Measurements from ENCODE around the gene CDK19.

CDK19 gene

DNA sequence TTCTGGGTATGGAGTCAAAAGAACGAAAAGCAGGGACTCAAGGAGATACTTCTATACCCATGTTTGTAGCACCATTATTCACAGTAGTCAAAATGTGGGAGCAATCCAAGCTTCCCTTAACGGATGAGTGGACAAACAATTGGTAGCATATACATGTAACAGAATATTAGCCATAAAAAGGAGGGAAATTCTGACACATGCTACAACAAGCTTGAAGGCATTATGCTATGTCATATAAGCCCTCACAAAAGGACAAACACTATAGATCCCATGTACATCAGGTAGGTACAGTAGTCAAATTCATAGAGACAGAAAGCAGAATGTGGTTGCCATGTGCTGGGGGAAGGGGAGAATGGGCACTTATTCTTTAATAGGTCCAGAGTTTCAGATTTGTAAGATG lies 37.6 kb downstream of the CDK19 start:
- H3K27ac ChIP-seq: no peak overlapping the region
- TF ChIP-seq, protein P1, sequence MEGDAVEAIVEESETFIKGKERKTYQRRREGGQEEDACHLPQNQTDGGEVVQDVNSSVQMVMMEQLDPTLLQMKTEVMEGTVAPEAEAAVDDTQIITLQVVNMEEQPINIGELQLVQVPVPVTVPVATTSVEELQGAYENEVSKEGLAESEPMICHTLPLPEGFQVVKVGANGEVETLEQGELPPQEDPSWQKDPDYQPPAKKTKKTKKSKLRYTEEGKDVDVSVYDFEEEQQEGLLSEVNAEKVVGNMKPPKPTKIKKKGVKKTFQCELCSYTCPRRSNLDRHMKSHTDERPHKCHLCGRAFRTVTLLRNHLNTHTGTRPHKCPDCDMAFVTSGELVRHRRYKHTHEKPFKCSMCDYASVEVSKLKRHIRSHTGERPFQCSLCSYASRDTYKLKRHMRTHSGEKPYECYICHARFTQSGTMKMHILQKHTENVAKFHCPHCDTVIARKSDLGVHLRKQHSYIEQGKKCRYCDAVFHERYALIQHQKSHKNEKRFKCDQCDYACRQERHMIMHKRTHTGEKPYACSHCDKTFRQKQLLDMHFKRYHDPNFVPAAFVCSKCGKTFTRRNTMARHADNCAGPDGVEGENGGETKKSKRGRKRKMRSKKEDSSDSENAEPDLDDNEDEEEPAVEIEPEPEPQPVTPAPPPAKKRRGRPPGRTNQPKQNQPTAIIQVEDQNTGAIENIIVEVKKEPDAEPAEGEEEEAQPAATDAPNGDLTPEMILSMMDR (IDR thresholded peaks at IDR 0.05): no peak
- TF ChIP-seq ZFX (IDR thresholded peaks at IDR 0.05; ENCODE audit: borderline replicate concordance): no peak

DNA sequence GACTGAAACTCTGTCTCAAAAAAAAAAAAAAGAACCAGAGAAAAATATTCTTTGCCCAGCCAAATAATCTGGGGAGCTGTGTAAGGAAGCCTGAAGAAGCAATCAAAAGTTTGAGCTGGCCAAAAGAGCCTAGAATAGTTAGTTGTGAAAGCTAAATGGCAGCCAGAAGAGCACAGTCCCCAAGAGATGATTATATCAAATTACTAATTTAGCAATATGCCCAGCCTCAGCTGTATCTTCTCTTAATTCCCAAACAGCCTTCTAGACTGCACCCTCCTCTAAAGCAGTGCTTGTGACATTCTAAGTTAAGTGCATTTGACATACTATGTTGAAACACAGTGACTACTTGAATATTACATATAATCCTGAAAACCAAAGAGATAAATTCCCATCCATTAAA lies 38.9 kb downstream of the CDK19 start:
- H3K27ac ChIP-seq: no peak overlapping the region
- TF ChIP-seq ZFX (IDR thresholded peaks at IDR 0.05; ENCODE audit: borderline replicate concordance): no peak
- TF ChIP-seq, protein P1 (IDR thresholded peaks at IDR 0.05): no peak

DNA sequence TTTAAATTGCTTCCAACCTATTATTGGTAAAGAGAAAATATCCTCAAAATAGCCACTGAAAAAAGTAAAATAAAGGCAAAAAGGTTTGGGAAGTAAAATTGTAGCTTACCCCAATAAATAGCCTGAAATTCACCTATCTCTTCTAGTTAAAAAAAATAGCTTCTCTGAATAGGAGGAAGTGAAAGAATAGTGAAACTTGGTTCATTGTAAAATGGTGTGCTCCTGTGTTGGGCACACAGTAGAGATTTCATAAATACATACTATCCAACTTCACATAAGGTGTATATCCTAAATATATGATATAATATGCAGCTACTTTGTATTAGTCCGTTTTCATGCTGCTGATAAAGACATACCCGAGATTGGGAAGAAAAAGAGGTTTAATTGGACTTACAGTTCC lies 45.3 kb downstream of the CDK19 start:
- TF ChIP-seq, protein P1 (IDR thresholded peaks at IDR 0.05): no peak
- no peak for TF ChIP-seq ZFX (IDR thresholded peaks at IDR 0.05; ENCODE audit: borderline replicate concordance)
- no peak overlapping the region for H3K27ac ChIP-seq

DNA sequence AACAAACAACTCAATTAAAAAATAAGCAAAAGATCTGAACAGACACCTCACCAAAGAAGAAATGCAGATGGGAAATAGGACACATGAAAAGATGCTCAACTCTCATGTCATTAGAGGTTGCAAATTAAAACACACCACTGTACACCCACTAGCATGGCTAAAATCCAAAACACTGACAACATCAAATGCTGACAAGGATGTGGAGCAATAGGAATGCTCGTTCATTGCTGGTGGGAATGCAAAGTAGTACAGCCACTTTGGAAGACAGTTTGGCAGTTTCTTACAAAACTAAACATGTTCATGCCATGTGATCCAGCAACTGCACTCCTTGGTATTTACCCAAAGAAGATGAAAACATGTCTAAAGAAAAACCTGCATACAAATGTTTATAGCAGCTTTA lies 47.2 kb downstream of the CDK19 start:
- TF ChIP-seq, protein P1 (IDR thresholded peaks at IDR 0.05): no peak
- TF ChIP-seq ZFX (IDR thresholded peaks at IDR 0.05; ENCODE audit: borderline replicate concordance): no peak
- H3K27ac ChIP-seq: no peak overlapping the region

DNA sequence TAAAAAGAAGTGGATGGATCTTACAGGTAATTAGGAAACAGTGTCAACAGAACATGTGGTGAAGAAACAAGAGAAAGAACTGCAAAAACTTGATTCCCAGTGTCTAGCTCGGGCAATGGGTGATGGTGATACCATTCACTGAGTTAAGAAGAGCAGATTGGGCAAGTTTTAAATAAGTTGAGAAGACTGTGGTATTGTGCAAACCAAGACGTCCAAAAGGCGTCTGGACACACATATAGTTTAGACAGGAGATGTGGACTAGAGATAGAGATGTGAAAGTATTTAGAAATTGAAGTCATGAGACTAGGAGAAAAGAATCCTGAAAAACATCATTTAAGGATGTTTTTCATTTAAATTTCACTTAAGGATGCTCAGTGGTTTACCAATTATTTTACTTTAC lies 53.9 kb downstream of the CDK19 start:
- H3K27ac ChIP-seq: 0 out of 2 replicates have a peak overlapping the region, but pooled peaks have one; percentile 17
- no peak for TF ChIP-seq ZFX (IDR thresholded peaks at IDR 0.05; ENCODE audit: borderline replicate concordance)
- TF ChIP-seq, protein P1 (IDR thresholded peaks at IDR 0.05): no peak

DNA sequence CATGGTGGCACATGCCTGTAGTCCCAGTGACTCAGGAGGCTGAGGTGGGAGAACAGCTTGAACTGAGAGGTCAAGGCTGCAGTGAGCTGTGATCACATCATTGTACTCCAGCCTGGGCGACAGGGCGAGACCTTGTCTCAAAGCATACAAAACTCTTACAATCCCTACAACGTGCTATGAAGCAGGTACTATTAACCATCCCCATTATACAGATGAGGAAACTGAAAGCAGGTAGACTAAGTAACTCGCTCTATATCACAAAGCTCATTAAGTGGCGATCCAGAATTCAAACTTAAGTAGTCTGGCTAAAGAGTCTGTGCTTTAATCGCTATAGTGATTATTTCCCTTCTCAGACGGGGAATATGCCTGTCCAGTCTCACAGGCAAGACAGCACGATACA lies 54.7 kb downstream of the CDK19 start:
- peak overlapping the region; percentile 17; the same call in 1 of the 2 replicates for H3K27ac ChIP-seq
- no peak for TF ChIP-seq ZFX (IDR thresholded peaks at IDR 0.05; ENCODE audit: borderline replicate concordance)
- TF ChIP-seq, protein P1 (IDR thresholded peaks at IDR 0.05): no peak

DNA sequence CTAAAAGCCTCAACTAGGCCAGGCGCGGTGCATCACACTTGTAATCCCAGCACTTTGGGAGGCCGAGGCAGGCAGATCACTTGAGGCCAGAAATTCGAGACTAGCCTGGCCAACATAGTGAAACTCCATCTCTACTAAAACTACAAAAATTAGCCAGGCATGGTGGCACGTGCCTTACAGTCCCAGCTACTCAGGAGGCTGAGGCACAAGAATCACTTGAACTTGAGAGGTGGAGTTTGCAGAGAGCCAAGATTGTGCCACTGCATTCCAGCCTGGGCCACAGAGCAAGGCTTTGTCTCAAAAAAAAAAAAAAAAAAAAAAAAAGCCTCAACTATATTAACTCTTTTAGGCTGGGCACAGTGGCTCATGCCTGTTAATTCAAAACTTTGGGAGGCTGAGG lies 55.2 kb downstream of the CDK19 start:
- H3K27ac ChIP-seq: peak overlapping the region; percentile 17; the same call in 1 of the 2 replicates

DNA sequence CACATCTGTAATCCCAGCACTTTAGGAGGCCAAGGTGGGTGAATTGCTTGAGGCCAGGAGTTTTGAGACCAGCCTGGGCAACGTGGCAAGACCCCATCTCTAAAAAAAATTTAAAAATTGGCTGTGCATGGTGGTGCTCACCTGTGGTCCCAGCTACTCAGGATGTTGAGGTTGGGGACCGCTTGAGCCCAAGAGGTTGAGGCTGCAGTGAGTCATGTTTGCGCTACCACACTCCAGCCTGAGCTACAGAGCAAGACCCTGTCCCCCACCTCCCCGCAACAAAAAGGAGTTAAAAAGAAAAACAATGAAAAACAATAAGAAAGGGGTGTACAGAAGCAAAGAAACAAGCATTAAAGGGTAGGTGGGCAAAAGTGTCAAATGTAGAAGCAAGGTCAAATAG lies 57.3 kb downstream of the CDK19 start:
- no peak overlapping the region for H3K27ac ChIP-seq
- no peak for TF ChIP-seq ZFX (IDR thresholded peaks at IDR 0.05; ENCODE audit: borderline replicate concordance)
- TF ChIP-seq, protein P1 (IDR thresholded peaks at IDR 0.05): no peak

All from 22Rv1 (cell line).